GM12878 (cell line): ENCODE measurements around the gene HECTD4. TPM values are rescaled to one million over a fixed set of nuclear protein-coding genes. Genes with fewer than 3 reads are reported as not detected.

ENCODE experiments used
- ATAC-seq: fragments of 200-7000 bp; cut with Tn5 transposase; 3 replicates; pipeline ENCODE4 v1.9.1; 2020; ENCODE audit warnings: mild to moderate bottlenecking, moderate library complexity
- BruUV-seq: library from RNA; stranded (reverse); fragments of 400-500 nt; replicated peaks from 2 replicates; lab custom pipeline; 2021; lab: Mats Ljungman, UMichigan
- CTCF ChIA-PET: fragments of 300-600 bp; sonication (Branson Sonifier 250); formaldehyde crosslinking; extraction: SDS; loops from one replicate; lab custom pipeline; 2021; ENCODE audit warnings: inconsistent platforms; lab: Yijun Ruan, JAX
- POLR2A ChIA-PET: fragments of 350-600 bp; formaldehyde crosslinking; extraction: SDS; loops from one replicate; lab custom pipeline; 2021; ENCODE audit warnings: inconsistent platforms; lab: Charles Lee
- RAD21 ChIA-PET: fragments of 300-600 bp; sonication (Branson Sonifier 250); formaldehyde crosslinking; loops from one replicate; lab custom pipeline; 2023; ENCODE audit warnings: antibody characterized with exemption; ENCODE audit not compliant: unreplicated experiment; lab: Charles Lee
- SMC1A ChIA-PET: fragments of 300-600 bp; sonication (Branson Sonifier 250); formaldehyde crosslinking; loops from one replicate; lab custom pipeline; 2023; ENCODE audit not compliant: unreplicated experiment, uncharacterized antibody; lab: Charles Lee
- DNase-seq: peaks from one replicate; pipeline ENCODE4 v3.0.0-alpha.2; 2011; ENCODE audit warnings: low read depth, low spot score
- FAIRE-seq: peaks from 3 replicates; lab custom pipeline; 2011; peaks lifted over from hg19 to GRCh38; lab: Jason Lieb, UNC
- H2AFZ ChIP-seq: 2 replicates; pipeline ENCODE4 v1.6.0; 2011; ENCODE audit warnings: low read depth, low read length, control low read depth; ENCODE audit not compliant: control insufficient read depth
- H3K27ac ChIP-seq: 2 replicates; pipeline ENCODE4 v1.5.1; 2011; ENCODE audit warnings: control low read depth; ENCODE audit not compliant: control insufficient read depth, insufficient read depth
- H3K27me3 ChIP-seq, 2 experiments: replicated peaks in 1 of 2; 2 replicates each; pipeline versions ENCODE4 v1.6.0 to v1.6.1; 2011; ENCODE audit warnings: low read length in 1 of 2; ENCODE audit not compliant: control insufficient read depth in 2 of 2, insufficient read depth in 2 of 2
- H3K36me3 ChIP-seq, 2 experiments: 2 replicates each; pipeline ENCODE4 v1.5.1; 2011; ENCODE audit warnings: low read length in 1 of 2; ENCODE audit not compliant: control insufficient read depth in 2 of 2, insufficient read depth in 2 of 2
- H3K4me1 ChIP-seq: 2 replicates; pipeline ENCODE4 v1.6.1; 2011; ENCODE audit warnings: mild to moderate bottlenecking, low read length, moderate library complexity, mixed read lengths; ENCODE audit not compliant: control insufficient read depth, insufficient read depth
- H3K4me2 ChIP-seq: 2 replicates; pipeline ENCODE4 v1.6.0; 2011; ENCODE audit warnings: control low read depth; ENCODE audit not compliant: control insufficient read depth, insufficient read depth
- H3K4me3 ChIP-seq: fragments of 200-600 bp; sonication (generic); 2 replicates; pipeline ENCODE4 v1.5.1; 2016
- H3K79me2 ChIP-seq: 2 replicates; pipeline ENCODE4 v1.6.0; 2011; ENCODE audit warnings: low read length; ENCODE audit not compliant: control insufficient read depth, insufficient read depth
- H3K9ac ChIP-seq: 2 replicates; pipeline ENCODE4 v1.8.0; 2011; ENCODE audit warnings: low read length, control low read depth, mixed read lengths; ENCODE audit not compliant: control insufficient read depth, insufficient read depth
- H3K9me3 ChIP-seq: replicated peaks from 3 replicates; pipeline ENCODE4 v1.5.1; 2011; ENCODE audit warnings: mild to moderate bottlenecking, low read length; ENCODE audit not compliant: control insufficient read depth, insufficient read depth
- H4K20me1 ChIP-seq: 2 replicates; pipeline ENCODE4 v1.6.0; 2011; ENCODE audit not compliant: control insufficient read depth, insufficient read depth
- CTCF ChIP-seq, 3 experiments: IDR thresholded peaks in 2 of 3; conservative IDR thresholded peaks in 1 of 3; 2 replicates each; pipeline ENCODE4 v1.5.1; 2011; ENCODE audit warnings: low read depth in 3 of 3, low read length in 3 of 3, mild to moderate bottlenecking in 3 of 3, control low read depth in 2 of 3, moderate library complexity in 2 of 3, inconsistent platforms in 1 of 3, mixed read lengths in 1 of 3; ENCODE audit not compliant: control insufficient read depth in 2 of 3, insufficient read depth in 1 of 3; ENCODE audit errors: extremely low read depth in 1 of 3
- HCFC1 ChIP-seq: fragments of 150-350 bp; IDR thresholded peaks from 2 replicates; pipeline ENCODE4 v1.6.1; 2014; ENCODE audit warnings: low read length
- RAD21 ChIP-seq: IDR thresholded peaks from 2 replicates; pipeline ENCODE4 v1.6.1; 2011; ENCODE audit warnings: mild to moderate bottlenecking, low read depth, low read length, moderate library complexity; ENCODE audit not compliant: insufficient read depth
- SMAD5 ChIP-seq: IDR thresholded peaks from 2 replicates; pipeline ENCODE4 v1.6.1; 2016; ENCODE audit warnings: antibody characterized with exemption, low read depth
- SMC3 ChIP-seq: IDR thresholded peaks from 2 replicates; pipeline ENCODE4 v1.6.1; 2011; ENCODE audit warnings: low read length, improper control_type of control experiment, borderline replicate concordance
- SREBF1 ChIP-seq: IDR thresholded peaks from 2 replicates; pipeline ENCODE4 v1.6.1; 2012; ENCODE audit warnings: mild to moderate bottlenecking, low read length
- TCF12 ChIP-seq: IDR thresholded peaks from 2 replicates; pipeline ENCODE4 v1.6.1; 2011; ENCODE audit warnings: low read depth, mild to moderate bottlenecking, low read length
- WGBS: methylation state at CpG from one replicate; pipeline ENCODE4 v1.1.6; 2016; ENCODE audit warnings: low lambda C conversion rate; ENCODE audit not compliant: insufficient replicate concordance, insufficient coverage; ENCODE audit errors: missing lambda C conversion rate; 5-methylcytosine and 5-hydroxymethylcytosine counted together
- in situ Hi-C: fragments of 300-500 bp; cut with MboI; formaldehyde crosslinking; loops from 9 replicates; pipeline ENCODE4 v1.14.3; 2018; ENCODE audit warnings: mixed read lengths
- intact Hi-C: fragments of 100-400 bp; cut with micrococcal nuclease; formaldehyde crosslinking; loops from one replicate; pipeline ENCODE4 v1.14.2; 2022; ENCODE audit not compliant: unreplicated experiment
- polyA plus RNA-seq, 11 experiments: library from polyadenylated mRNA; depleted of rRNA in 4 of 11; unstranded in 6 of 11; stranded (reverse) in 5 of 11; fragments of >200 nt; fragmentation: Nextera tagmentation in 4 of 11; fragmentation: Illumina TruSeq in 1 of 11; extraction: Ambion mirVana in 4 of 11; extraction: Trizol in 1 of 11; gene quantifications; 1 replicate in 1 of 11; 2 replicates in 10 of 11; pipeline versions ENCODE4 v1.2.1 to v1.2.3, GENCODE V29; 2011 to 2016; ENCODE audit warnings: inconsistent platforms in 2 of 11, missing spikeins in 2 of 11, low read depth in 1 of 11
- total RNA-seq, 4 experiments: library from RNA; depleted of rRNA in 3 of 4; stranded (reverse); fragments of >200 nt in 3 of 4; fragmentation: Illumina TruSeq in 1 of 4; extraction: Trizol in 1 of 4; gene quantifications; 2 replicates each; pipeline versions ENCODE4 v1.2.1 to v1.2.3, GENCODE V29; 2013 to 2021

HECTD4 gene
- total and polyA plus RNA-seq, 10 of the 15 experiments (the other 5 are each of a cell fraction or from before 2014, with no cell fraction given): 5.8 to 43.9 (median 17.9) TPM

GRCh38 chr12:112170376-112170775, 211.9 kb downstream of the HECTD4 start:
- ChIA-PET SMC1A (no interaction called here), RAD21 (no interaction called here), POLR2A (no interaction called here), CTCF (interaction anchor here (0.6 to 1.2 kb wide), 3 partner anchors 18 to 226 kb away, joined by 3 to 4 read pairs (median 3); no protein-coding TSS in a partner anchor)
- Histone ChIP-seq H3K9ac (no peak overlapping the region), H3K9me3 (no peaks in the 10 kb centered on the region), H2AFZ (no peak overlapping the region), H3K4me1 (no peaks in the 10 kb centered on the region), H3K36me3 (peaks cover 5 to 6% of the 10 kb centered on the region in 2 experiments; a peak in 3 of 4 replicates), H3K4me2 (no peak overlapping the region), H3K27me3 (no peaks in the 10 kb centered on the region), H4K20me1 (no peaks in the 10 kb centered on the region), H3K4me3 (no peak overlapping the region), H3K79me2 (no peaks in the 10 kb centered on the region), H3K27ac (no peak overlapping the region)
- intact Hi-C loops (no loop called here), in situ Hi-C loops (no loop called here)
- TF ChIP-seq RAD21: peak; percentile 45
- no peak for TF ChIP-seq SMAD5
- peak; percentile 45 for TF ChIP-seq SMC3
- TF ChIP-seq HCFC1: no peak
- peak; percentile 37 to 55 (median 43); a peak in 4 of 6 replicates for TF ChIP-seq CTCF (IDR thresholded peaks at IDR 0.05 in 2 of 3, conservative IDR thresholded peaks at IDR 0.05 in 1 of 3; ENCODE audit: control insufficient read depth in 2 of 3, extremely low read depth in 1 of 3, insufficient read depth in 1 of 3, low read depth in 3 of 3, low read length in 3 of 3)
- no peak for TF ChIP-seq TCF12
- TF ChIP-seq SREBF1: no peak
- no TSS peak for BruUV-seq
- 58% methylated on average over 8 of the region's 8 CpGs for WGBS
- peak; percentile 52 for ATAC-seq
- no peak for FAIRE-seq
- DNase-seq: no peak
